DOHH2 (cell line): Measurements from ENCODE around the gene JADE3.

Experiments used
- H3F3A ChIP-seq: fragments of 200-600 bp; sonication (generic), shearing (Covaris generic); 2 replicates; pipeline ENCODE4 v1.6.0; 2016; ENCODE audit warnings: antibody characterized with exemption, mild to moderate bottlenecking; ENCODE audit not compliant: control insufficient read depth, insufficient read depth
- H3K27ac ChIP-seq: fragments of 200-600 bp; sonication (generic); 2 replicates; pipeline ENCODE4 v1.5.1; 2014; ENCODE audit warnings: low read depth, mild to moderate bottlenecking, low read length, moderate library complexity
- H3K27me3 ChIP-seq: fragments of 200-600 bp; sonication (generic); 2 replicates; pipeline ENCODE4 v1.6.1; 2014; ENCODE audit warnings: mild to moderate bottlenecking, low read length, mixed read lengths; ENCODE audit not compliant: control insufficient read depth
- H3K36me3 ChIP-seq: fragments of 200-600 bp; sonication (generic); 2 replicates; pipeline ENCODE4 v1.6.1; 2014; ENCODE audit warnings: mild to moderate bottlenecking, low read length, moderate library complexity, mixed read lengths; ENCODE audit not compliant: control insufficient read depth
- H3K4me1 ChIP-seq: fragments of 200-600 bp; sonication (generic); 2 replicates; pipeline ENCODE4 v1.6.1; 2014; ENCODE audit warnings: mild to moderate bottlenecking, low read length, mixed read lengths; ENCODE audit not compliant: control insufficient read depth
- H3K4me2 ChIP-seq: fragments of 200-600 bp; sonication (generic); 2 replicates; pipeline ENCODE4 v1.6.0; 2014; ENCODE audit warnings: mild to moderate bottlenecking, low read length, moderate library complexity
- H3K4me3 ChIP-seq: fragments of 200-600 bp; sonication (generic); 2 replicates; pipeline ENCODE4 v1.5.1; 2014; ENCODE audit warnings: mild to moderate bottlenecking, low read length, mixed read lengths
- H3K79me2 ChIP-seq: fragments of 200-600 bp; sonication (generic); 2 replicates; pipeline ENCODE4 v1.6.1; 2014; ENCODE audit warnings: mild to moderate bottlenecking, low read length, mixed read lengths; ENCODE audit not compliant: control insufficient read depth
- H3K9me2 ChIP-seq: fragments of 200-600 bp; sonication (generic); replicated peaks from 2 replicates; pipeline ENCODE4 v1.6.1; 2014; ENCODE audit warnings: mild to moderate bottlenecking, low read length, mixed read lengths; ENCODE audit not compliant: control insufficient read depth
- H3K9me3 ChIP-seq: fragments of 200-600 bp; sonication (generic); 2 replicates; pipeline ENCODE4 v1.6.1; 2014; ENCODE audit warnings: antibody characterized with exemption, low read length, mixed read lengths; ENCODE audit not compliant: control insufficient read depth, insufficient read depth
- H4K20me1 ChIP-seq: fragments of 200-600 bp; sonication (generic); 2 replicates; pipeline ENCODE4 v1.6.0; 2014; ENCODE audit warnings: low read depth, mild to moderate bottlenecking, antibody characterized with exemption, low read length, moderate library complexity; ENCODE audit not compliant: control insufficient read depth, insufficient read depth
- EZH2phosphoT487 ChIP-seq: fragments of 200-600 bp; sonication (generic); IDR thresholded peaks from 2 replicates; pipeline ENCODE4 v1.6.1; 2017; ENCODE audit warnings: borderline replicate concordance, mild to moderate bottlenecking, antibody characterized with exemption, low read length, moderate library complexity, mixed read lengths
- TF ChIP-seq, protein P1 (sequence below): fragments of 200-600 bp; sonication (generic); IDR thresholded peaks from one replicate; pipeline ENCODE4 v1.5.1; 2014; ENCODE audit warnings: antibody characterized with exemption, mild to moderate bottlenecking, low read depth, low read length; ENCODE audit not compliant: poor library complexity, severe bottlenecking

The JADE3 gene

DNA sequence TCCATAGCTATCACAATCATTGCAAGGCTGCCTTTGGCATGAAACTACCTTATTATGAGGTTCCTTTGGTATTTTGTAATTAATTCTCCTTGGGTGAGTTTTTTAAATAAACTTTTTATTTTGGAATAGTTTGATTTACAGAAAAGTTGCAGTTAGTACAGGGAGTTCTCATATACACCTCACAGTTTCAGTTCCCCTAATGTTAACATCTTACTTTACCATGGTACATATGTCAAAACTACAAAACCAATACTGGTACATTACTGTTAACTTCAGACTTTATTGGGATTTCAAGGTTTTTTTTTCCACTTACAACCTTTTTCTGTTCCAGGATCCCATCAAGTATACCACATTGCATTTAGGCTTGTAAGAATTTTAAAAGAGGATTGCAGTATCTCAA lies 114.0 kb downstream of the JADE3 start:
- TF ChIP-seq EZH2phosphoT487: no peak
- TF ChIP-seq, protein P1, sequence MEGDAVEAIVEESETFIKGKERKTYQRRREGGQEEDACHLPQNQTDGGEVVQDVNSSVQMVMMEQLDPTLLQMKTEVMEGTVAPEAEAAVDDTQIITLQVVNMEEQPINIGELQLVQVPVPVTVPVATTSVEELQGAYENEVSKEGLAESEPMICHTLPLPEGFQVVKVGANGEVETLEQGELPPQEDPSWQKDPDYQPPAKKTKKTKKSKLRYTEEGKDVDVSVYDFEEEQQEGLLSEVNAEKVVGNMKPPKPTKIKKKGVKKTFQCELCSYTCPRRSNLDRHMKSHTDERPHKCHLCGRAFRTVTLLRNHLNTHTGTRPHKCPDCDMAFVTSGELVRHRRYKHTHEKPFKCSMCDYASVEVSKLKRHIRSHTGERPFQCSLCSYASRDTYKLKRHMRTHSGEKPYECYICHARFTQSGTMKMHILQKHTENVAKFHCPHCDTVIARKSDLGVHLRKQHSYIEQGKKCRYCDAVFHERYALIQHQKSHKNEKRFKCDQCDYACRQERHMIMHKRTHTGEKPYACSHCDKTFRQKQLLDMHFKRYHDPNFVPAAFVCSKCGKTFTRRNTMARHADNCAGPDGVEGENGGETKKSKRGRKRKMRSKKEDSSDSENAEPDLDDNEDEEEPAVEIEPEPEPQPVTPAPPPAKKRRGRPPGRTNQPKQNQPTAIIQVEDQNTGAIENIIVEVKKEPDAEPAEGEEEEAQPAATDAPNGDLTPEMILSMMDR: no peak
- no peak overlapping the region for H3K4me2 ChIP-seq
- no peak overlapping the region for H3K27ac ChIP-seq
- H3K27me3 ChIP-seq: no peaks in the 10 kb centered on the region
- no peaks in the 10 kb centered on the region for H3F3A ChIP-seq
- no peaks in the 10 kb centered on the region for H4K20me1 ChIP-seq
- no peaks in the 10 kb centered on the region for H3K9me3 ChIP-seq
- H3K4me1 ChIP-seq: no peaks in the 10 kb centered on the region
- H3K36me3 ChIP-seq: no peaks in the 10 kb centered on the region
- H3K4me3 ChIP-seq: no peak overlapping the region
- no peaks in the 10 kb centered on the region for H3K9me2 ChIP-seq
- no peaks in the 10 kb centered on the region for H3K79me2 ChIP-seq

DNA sequence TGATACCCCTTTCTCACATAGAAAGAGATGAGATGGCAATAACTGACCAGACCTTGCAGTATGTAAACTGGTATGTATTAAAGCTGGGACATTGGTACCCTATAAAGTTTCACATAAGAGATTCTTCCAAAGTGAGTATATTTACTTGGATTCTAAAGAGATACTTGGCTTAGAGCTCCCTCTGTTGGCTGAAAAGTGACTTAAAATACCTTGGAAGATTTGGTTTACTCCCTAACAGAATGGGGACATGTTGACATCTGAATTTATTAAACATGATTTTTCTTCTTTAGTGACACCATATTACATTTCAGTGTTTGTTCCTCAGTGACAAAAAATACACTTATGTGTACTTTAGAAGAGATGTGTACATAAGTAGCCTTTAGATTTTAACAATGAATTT lies 118.1 kb downstream of the JADE3 start:
- Histone ChIP-seq H3K4me3 (no peak overlapping the region), H3K9me2 (no peaks in the 10 kb centered on the region), H3K9me3 (no peaks in the 10 kb centered on the region), H3K4me1 (no peaks in the 10 kb centered on the region), H4K20me1 (no peaks in the 10 kb centered on the region), H3K27me3 (no peaks in the 10 kb centered on the region), H3K4me2 (no peak overlapping the region), H3K27ac (no peak overlapping the region), H3K79me2 (no peaks in the 10 kb centered on the region), H3K36me3 (no peaks in the 10 kb centered on the region), H3F3A (no peaks in the 10 kb centered on the region)
- TF ChIP-seq, protein P1: peak; percentile 48
- TF ChIP-seq EZH2phosphoT487: no peak

DNA sequence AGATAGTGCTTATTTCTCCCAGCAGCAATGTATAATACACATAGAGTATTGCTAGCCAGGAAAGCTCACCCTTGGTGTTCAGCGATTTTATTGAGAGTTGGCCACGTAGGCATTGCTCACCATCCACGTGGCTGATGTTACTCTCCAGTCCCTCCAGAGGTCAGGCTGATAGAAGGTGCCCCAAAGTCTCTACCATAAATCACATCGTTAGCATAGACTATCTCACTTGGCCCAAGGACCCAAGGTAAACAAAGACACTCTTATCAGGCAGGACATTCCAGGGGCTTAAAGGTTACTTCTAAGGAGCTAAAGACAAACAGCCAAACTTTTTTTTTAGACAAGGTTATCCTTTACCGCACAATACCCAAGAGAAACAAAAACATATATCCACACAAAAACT lies 135.8 kb downstream of the JADE3 start:
- no peak for TF ChIP-seq EZH2phosphoT487
- TF ChIP-seq, protein P1: no peak
- no peaks in the 10 kb centered on the region for H3F3A ChIP-seq
- no peaks in the 10 kb centered on the region for H3K79me2 ChIP-seq
- H3K4me2 ChIP-seq: no peak overlapping the region
- no peaks in the 10 kb centered on the region for H3K36me3 ChIP-seq
- no peaks in the 10 kb centered on the region for H3K4me1 ChIP-seq
- no peak overlapping the region for H3K4me3 ChIP-seq
- H3K9me2 ChIP-seq: no peaks in the 10 kb centered on the region
- H3K9me3 ChIP-seq: no peaks in the 10 kb centered on the region
- H3K27me3 ChIP-seq: no peaks in the 10 kb centered on the region
- no peak overlapping the region for H3K27ac ChIP-seq
- H4K20me1 ChIP-seq: no peaks in the 10 kb centered on the region
